Epidermal melanocyte (primary cell): Measurements from ENCODE around the gene ALS2CL.

ENCODE experiments used
- DNase-seq: peaks from one replicate; pipeline ENCODE4 v3.0.0; 2011; ENCODE audit warnings: low spot score; ENCODE audit not compliant: insufficient read length

The ALS2CL gene

DNA sequence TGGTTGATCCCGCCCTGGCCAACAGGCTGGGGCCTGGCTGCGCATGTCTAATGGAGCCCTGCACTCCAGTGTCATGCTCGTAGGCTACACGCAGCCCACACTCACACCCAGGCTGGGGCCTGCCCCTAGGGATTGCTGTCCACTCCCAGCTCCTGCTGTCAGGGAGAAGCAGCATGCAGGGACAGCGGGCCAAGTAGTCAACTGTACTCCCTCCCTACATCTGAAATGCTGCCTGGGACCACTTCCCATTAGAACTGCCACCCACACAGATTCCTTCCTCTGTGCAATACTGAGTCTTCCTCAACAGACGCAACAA lies 16.1 kb downstream of the ALS2CL start:
- no peak for DNase-seq

DNA sequence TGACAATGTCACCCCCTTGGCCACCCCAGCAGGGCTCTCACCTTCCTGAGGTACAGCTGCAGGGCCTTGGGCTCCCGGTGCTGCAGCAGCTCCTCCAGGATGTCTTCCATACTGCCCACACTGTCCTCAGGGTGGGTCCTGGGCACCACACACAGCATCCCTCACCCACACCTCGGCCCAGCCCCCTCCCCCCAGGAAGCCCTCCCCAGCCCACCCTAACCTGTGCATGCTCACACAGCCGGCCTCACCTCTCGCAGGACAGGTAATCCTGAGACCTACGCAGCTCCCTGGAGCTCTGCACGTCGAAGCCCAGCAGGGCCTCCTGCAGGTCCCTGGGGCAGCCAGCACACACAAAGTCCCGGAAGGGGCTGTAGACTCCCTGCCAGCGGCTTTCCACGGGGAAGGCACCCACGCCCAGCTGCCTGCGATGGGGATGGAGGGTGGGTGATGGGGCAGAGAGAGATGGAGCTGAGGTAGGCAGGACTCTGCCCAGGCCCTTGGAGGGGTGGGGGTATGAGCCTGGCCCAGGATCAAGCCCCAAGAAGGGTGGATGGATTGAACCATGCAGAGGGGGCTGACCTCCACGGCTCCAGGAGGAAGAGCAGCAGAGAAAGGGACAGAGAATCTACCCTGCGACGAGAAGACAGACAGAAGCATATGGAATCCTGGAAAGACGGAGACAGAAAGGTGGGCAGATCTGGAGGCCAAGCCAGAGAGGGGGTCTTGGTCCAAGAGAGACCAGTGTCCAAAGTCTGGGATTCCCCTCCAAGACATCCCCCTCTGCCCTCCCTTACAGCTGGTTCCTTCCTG lies 16.7 kb downstream of the ALS2CL start:
- no peak for DNase-seq

DNA sequence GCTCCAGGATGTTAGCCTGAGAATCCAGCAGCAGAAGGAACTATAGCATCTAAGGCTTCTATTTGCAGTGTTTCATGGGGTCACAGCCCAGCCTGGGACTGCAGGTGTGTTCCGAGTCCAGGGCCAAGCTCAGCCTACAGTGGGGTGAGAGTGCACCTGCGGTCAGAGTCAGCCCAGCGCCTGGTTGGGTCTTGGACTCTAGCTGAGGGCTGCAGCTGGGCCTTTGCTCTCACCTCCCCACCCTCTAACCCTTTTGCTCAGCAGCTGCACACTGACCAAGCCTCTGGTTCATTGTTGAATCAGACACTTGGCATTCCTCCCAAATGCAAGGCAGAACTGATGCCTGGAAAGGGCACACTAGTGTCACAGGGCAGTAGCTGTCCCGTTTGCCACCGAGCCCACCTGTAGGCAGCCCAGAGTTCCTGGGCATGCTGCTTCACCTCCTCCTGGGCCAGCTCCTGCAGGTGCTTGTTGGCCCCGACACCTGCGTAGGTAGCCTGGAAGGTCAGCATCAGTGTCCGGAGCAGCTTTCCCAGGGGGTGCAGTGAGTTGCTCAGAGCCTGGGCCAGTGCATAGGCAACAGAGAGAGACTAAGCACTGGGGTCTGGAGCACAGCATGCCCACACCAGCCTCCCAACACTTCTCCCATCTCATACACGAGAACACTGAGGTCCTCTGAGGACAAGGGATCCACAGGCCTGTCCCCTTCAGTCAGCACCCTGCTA lies 17.5 kb downstream of the ALS2CL start:
- DNase-seq: no peak

DNA sequence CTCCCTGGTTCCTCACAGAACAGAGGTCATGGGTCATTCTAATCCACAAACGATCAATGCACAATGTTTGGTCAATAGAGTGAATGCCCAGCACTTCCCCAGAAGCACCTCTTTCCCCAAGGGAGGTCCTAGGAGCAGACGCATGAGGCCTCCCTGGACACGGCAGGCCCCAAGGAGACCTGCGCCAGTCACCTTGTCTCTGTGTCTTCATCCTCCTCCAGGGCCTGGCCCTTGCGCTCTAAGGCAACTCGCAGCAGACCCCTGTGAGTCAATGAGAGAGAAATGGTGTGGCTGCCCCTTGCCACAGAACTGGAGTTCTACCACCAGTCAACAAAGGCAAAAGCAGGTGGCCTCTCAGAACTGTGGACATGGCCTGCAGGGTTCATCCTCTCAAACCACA lies 18.1 kb downstream of the ALS2CL start:
- no peak for DNase-seq

DNA sequence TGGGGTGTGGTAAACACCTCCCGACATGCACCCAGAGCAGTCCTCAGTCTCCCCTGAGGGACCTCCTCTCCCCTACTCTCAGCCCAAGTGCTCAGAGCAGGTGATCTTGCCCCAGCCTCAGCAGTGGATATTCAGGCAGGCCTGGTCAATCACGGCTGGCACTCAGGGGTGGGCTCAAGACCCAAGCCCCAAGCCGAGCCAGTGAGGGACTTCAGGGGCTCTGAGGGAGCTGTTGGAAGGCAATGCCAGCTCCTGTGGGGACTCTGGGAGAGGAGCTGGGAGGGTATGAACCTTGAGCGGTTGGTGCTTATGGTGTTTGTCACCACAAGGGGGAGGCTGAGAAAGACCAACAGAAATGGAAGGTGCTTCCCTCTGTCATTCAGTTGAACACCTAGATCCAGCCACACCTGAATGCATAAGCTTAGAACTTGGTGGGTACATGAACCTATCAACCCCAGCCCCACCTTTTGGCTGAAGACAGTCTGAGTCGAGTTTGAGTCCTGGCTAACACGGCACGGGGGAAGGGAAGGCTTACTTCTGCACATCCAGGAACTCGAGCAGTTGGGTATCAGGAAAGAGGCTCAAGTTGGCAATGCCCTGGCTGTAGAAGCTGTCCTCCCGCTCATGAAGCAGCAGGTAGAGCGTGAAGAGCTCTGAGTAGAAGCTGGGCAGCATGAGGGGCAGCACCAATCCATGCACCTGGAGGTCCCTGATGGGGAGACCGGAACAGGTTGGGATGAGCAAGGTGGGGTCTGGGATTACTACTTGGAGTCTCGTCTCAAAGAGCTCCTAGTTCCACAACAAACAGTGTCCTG lies 19.2 kb downstream of the ALS2CL start:
- no peak for DNase-seq

DNA sequence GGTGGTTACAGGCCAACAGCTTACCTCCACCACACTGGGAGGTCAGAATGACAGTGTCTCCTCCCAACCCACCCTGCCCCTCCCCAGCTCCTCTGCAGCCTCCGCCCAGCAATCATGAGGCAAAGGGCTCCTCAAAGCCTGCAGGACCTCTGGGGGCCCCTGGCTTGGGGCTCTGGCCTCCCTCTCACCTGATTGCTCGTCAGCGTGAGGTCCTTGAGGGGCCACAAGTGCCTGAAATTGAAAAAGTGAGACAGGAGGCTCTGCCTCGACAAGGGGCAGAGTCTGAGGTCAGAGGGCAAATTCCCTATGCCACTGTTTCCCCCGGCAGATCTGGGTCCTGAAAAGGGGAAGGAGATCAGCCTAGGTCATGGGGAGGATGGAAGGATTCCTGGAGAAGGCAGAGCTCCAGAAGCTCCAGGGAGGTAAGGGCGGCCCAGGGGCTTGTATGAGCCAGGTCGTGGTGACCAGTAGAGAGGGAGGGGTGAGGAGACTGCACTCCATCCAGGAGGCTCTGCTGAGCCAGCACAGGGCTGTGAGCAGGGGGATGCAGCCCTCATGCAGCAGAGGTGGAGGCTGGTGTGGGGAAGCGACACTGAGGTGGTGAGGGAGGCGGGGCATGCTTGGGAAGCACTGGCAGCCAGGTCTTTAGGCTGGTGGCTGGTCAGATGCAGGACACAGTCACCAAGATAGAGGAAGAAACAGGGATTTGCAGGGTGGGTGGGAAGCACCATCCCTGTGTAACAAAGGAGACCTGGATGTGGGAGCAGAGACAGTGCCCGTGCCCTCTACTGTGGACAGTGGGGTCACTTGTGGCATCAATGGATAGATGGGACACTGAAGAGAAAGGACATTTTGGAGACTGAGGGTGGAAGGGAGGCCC lies 20.1 kb downstream of the ALS2CL start:
- DNase-seq: no peak

DNA sequence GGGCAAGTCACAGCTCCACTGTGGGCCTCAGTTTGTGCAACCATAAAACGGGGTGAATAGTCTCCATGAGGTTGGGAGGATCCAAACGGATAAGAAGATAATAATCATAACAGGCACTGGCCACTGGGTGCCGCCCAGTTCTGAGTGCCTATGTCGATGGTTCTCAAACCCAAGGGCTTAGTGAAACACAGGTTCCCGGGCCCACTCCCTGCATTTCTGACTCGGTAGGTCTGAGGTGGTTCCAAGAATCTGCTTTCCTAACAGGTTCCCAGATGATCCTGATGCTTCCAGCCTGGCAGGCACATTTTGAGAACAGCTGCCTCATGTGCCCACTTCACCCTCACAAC lies 21.2 kb downstream of the ALS2CL start:
- DNase-seq: no peak

DNA sequence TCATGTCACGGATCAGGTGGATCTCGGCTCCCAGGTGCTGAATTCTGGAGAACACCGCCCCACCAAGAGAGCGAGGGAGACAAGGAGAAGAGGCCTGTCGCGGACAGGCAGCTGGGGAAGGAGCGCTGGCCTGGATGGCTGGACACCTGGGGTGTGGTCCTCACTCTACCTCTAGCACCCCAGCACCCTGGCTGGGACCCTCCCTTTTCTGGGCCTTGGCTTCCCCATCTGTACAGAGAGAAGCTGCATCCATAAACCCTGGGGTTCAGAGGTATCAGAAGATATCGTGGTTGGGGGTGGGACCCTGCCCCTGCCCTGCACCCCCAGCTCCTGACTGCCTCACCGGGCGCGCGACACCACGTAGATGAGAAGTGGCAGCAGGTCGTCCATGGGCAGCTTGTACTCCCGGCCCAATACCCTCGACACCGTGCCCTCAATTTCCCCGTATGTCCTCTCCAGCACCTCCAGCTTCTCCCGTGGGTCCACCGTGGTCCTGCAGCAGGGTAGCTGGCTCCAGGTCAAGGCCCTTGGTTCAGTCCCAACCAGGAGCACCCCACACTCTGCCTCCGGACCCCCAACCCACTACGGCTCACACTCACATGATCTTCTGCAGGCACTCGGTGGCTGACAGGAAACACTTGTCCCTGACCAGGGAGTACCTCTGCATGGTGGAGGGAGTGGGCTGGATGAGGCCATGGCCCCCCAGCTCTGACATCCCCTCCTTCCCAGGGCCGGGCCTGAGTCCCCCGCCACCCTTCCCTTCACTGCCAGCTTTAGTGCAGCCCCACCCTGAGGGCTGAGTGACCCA lies 21.7 kb downstream of the ALS2CL start:
- no peak for DNase-seq

DNA sequence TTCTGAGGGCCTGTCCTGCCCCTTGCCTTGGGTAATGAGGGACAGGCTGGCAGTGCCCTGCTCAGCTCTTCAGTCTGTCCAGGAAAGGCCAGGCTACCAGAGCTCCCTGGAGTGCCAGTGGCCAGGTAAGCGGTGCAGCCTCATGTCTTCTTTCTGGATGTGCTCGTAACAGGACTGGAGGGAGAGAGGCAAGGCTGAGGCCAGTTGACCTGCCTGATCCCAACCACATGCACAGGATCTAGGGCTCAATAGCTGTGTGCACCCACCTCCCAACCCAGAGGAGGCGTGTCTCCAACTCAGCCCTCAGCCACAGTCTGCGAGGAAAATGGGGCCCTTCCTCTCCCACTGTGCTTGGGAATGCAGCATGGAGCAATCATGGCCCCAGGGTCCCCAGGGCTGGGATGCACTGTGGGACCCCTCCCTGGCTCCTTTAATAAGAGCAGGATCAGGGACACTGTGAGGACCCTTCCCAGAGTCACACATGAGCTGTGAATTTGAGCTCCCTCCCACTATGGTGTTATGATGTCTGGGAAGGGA lies 22.5 kb downstream of the ALS2CL start:
- DNase-seq: peak; percentile 9

DNA sequence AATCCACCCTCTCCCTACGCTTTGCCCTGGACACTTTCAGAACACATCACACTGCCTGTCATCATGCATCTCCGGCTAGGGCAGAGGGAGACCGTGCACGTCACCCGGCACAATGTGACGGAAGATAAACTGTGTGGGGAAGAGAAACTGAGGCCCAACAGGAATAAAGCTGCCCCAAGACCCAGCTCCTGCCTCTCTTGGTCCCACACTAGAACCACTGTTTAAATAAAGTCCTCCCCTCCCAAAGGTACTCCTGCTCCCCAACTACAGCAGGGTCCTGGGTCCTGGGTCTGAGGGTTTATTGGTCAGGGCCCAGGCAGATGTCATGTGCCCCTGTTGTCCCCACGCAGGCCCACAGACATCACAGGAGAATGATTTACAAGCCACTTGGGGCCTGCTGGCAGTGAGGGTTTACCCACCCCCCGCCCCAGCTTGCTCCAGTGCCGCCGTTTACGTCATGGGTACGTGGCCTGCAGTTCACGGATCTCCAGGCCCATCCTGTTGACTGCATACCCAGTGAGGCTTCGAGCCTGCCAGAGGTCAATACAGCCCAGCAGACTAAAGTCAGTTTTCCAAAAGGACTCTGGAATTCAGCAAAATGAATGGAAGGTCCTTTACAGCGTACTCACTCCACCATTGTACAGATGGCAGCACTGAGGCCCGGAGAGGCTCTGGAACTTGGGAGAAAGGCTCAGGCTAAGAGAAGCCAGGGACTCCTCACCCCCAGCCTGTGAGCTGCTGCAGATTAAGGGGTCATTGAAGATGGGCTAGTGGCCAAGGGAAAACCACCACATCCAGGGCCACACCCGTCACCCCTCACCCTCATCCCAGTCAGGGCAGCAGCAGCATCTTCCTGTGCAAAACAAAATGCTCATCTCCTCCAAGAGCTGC lies 23.2 kb downstream of the ALS2CL start:
- peak; percentile 6 for DNase-seq

DNA sequence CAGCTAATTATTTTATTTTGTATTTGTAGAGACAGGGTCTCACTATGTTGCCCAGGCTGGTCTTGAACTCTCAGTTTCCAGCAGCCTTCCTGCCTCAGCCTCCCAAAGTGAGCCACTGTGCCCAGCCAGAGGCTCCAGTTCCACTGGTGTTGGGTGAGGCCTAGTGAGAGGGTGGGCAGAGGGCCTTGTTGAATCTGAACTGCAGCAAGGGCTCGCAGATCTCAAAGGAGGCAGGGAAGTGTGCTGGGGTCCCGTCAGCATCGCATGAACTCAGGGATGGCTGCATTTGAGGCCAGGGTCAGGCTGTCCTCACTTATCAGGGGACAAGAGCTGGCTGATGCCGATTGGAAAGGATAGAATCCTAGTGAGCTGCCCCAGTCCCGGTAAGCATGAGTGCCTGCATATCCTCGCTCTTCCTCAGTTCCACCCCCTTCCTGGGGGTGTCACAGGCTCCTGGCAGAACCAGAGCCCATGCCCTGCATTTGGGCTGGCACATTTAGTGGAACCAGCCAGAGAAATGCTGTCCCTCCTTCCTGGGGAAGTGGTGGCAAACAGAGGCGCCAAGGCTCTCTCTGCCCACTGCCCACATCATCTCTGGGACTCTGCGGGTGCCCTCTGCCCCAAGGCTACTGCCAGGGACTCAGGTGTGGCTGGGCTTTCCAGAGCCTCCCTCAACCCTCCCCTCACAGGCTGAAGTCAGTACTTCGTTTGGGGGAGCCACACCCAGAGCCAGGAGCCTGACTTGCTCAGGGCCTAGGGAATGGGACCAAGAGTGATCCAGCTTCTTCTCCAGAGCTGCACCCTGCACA lies 24.1 kb downstream of the ALS2CL start:
- DNase-seq: peak; percentile 2

DNA sequence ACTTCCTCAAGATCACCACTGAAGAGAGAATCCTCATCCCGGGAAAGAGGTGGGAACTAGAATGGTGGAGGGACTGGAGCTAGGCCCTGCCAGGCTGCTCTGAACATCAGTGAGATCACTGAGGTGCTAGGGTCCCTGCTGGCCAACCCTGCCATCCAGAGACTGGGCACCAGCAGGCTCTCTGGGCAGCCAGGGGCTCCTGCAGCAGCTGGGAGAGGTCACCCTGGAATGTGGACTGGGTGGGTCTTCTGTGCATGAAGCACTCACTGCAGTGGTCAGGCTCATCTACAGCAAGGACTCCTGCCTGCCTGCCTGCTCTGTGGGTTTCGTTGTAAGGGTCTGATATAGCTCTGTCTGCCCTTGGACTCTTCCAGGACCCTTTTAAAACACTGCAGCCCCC lies 24.9 kb downstream of the ALS2CL start:
- no peak for DNase-seq

DNA sequence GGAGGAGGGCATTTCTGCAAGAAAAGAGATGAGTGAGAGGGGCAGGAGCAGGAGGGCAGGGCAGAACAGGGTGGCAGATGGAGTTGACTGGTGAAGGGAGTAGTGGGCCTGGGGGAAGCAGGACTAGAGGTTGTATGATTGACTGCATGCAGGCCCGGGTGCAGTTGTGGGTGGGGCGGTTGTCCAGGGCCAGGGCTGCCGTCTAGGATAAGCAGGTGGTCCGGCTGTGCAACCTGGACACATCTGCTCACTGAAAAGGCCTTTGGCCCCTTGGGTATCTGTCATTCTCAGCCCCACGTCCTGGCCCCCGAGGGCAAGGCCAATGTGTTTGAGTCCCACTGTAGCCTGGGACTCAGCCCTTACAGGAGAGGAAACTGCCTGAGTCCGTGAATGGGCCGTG lies 25.4 kb downstream of the ALS2CL start:
- no peak for DNase-seq

DNA sequence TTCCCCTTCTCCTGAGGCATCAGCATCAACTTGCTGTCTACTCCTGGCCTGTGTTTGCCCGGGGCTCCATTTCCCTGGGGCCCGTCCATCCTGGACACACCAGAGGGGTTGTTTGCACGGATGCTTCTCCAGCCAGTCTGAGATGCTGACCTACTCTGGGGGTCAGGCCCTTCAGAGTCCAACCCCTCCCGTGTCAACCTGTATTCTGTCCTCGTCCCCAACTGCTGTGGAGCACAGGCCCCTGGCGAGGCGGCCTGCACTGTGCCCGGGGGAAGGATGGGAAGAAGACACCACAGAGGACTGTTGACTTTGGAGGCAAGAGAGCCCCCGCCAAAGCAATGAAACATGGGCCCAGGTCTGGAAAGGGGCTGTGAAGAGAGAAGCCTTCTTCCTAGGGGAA lies 25.8 kb downstream of the ALS2CL start:
- no peak for DNase-seq

DNA sequence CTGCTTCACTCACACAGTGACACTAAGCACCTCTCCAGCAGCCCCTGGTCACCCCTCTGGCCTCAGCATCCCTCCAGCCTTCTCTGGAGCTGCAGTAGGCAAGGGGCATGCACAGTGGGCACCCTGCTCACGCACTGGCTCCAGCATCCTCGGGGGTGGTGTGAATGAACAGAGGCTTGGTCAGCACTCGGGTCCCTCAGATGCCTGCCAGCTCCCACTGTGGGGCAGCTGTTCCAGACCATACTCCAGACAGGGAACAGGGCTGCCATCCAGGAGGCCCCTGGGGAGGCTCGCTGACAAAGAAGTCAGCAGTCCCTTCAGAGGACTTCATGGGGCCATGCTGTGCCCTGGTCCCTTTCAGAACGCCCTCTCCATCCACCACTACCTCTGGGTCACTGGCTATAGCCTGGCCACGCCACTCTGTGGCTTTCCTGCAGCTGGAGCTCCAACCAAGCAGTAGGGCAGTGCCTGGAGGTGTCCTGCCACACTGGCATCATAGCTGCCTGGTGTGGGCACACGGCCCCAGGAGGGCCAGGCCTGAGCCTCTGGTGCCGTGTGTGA lies 26.3 kb downstream of the ALS2CL start:
- peak; percentile 8 for DNase-seq

DNA sequence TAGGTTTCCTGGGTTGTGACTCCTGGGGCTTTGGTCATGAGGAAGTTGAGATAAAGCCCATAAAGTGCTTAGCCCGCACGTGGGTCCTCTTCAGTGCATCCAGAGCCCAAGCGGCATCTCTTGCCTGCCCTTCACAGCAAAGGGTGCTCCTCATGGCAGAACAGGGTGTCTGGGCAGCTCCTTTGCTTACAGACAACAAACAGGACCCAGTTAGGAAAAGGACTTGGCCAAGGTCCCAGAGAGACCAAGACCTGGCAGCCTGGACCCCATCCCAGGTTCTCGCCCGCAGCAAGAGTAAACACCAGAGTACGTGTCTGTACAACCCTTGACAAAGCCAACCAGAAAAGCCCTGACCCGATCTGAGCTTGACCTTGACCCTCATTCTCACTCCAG lies 27.0 kb downstream of the ALS2CL start:
- DNase-seq: no peak

DNA sequence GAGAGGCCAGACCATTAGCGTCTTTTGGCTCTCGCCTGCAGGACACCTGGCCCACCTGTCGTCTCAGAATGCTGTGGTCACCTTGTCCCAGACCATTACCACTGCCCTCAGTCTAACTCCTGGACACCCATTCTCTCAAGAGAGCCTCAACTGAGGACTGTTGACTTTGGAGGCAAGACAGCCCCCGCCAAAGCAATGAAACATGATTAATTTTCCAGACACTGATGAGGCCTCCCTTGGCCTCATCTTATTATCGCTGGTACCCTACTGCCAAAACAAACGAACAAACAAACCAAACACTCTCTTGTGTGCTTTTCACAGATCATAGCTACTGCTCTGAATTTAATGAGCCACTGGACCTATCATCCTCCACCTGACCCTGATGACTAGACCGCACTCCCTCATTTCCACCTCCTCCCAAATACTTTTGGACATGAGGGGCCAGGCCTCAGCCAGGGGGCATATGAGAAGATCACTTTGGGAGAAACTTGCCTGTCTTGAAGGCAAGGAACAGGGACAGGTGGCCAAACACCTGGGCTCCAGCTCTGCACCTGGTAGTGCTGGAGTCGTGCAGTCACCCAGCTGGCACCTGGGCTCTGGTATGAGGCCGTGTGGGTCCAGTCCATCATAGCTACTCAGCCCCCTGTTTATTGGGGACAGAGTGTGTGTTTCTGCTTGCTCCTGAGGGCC lies 27.6 kb downstream of the ALS2CL start:
- no peak for DNase-seq
